Measurements from ENCODE around the gene SLC19A2.

- TF ChIP-seq POLR2A (IDR thresholded peaks at IDR 0.05): no peak
- TF ChIP-seq, protein P1, sequence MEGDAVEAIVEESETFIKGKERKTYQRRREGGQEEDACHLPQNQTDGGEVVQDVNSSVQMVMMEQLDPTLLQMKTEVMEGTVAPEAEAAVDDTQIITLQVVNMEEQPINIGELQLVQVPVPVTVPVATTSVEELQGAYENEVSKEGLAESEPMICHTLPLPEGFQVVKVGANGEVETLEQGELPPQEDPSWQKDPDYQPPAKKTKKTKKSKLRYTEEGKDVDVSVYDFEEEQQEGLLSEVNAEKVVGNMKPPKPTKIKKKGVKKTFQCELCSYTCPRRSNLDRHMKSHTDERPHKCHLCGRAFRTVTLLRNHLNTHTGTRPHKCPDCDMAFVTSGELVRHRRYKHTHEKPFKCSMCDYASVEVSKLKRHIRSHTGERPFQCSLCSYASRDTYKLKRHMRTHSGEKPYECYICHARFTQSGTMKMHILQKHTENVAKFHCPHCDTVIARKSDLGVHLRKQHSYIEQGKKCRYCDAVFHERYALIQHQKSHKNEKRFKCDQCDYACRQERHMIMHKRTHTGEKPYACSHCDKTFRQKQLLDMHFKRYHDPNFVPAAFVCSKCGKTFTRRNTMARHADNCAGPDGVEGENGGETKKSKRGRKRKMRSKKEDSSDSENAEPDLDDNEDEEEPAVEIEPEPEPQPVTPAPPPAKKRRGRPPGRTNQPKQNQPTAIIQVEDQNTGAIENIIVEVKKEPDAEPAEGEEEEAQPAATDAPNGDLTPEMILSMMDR (IDR thresholded peaks at IDR 0.05): no peak
Measured at GRCh38 chr1:169414952-169415351, 70.8 kb downstream of the SLC19A2 start.
